Hematopoietic multipotent progenitor cell (in vitro differentiated cells): ENCODE results near the gene GSAP. TPM values are rescaled to one million over a fixed set of nuclear protein-coding genes. Genes with fewer than 3 reads are reported as not detected.
A peak's percentile ranks its signal among the peaks of the same experiment; 100 is the strongest.

Experiments used
- DNase-seq, 3 donors: peaks; one replicate each; pipeline ENCODE4 v3.0.0-alpha.2; 2011 to 2015; ENCODE audit warnings: low read depth in 2 of 3, low spot score in 2 of 3
- total RNA-seq: library from RNA; depleted of rRNA; stranded (reverse); fragments of >200 nt; gene quantifications from one replicate; pipeline ENCODE4 v1.2.3, GENCODE V29; 2012

The GSAP gene
- total RNA-seq, 1 donor: 17.2 TPM

- peak in 1 of 3 donors; percentile 12 for DNase-seq
Observed at GRCh38 chr7:77409739-77410547, 6.2 kb downstream of the GSAP start.

GRCh38 chr7:77409005-77409738 lies 7.0 kb downstream of the GSAP start:
- no peak for DNase-seq

GRCh38 chr7:77407906-77408305 lies 8.2 kb downstream of the GSAP start:
- no peak for DNase-seq

- no peak for DNase-seq
Observed at GRCh38 chr7:77406421-77406820, 9.7 kb downstream of the GSAP start.

DNA sequence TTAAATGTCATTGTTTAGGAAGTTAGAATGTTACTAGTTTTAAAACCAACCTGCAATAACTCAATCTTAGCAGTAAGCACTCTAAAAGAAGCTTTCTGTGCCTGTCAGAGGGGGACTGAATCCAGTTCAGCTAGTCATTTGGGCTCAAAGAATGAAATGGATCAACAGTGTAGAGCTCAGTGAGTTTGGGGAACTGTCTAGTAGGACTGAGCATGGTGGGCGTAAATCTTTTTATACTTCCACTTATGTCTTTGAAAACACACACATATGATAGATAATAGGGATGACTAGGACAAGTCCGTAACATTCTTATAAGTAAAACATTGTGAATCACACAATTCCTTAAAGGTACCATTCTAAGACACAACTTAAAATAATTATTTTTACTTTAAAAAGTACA lies 11.5 kb downstream of the GSAP start:
- no peak for DNase-seq

DNA sequence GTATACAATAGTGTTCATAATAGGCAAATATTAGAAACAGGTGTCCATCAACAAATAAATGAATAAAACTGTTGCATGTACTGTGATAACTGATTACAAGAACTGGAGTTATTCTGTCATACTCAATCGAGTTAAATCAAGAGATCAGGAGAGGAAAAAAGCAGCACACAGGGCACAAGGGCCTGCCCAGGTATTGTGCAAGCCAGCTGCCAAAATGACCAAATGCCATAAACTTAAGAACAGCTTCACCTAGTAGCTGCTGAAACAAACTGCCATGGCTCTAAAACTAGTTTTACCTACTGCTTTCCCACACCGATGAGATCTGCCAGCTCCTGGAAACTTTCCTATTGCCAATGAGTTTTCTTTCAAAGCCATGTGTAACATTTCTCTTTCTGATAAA lies 12.2 kb downstream of the GSAP start:
- DNase-seq: no peak

DNA sequence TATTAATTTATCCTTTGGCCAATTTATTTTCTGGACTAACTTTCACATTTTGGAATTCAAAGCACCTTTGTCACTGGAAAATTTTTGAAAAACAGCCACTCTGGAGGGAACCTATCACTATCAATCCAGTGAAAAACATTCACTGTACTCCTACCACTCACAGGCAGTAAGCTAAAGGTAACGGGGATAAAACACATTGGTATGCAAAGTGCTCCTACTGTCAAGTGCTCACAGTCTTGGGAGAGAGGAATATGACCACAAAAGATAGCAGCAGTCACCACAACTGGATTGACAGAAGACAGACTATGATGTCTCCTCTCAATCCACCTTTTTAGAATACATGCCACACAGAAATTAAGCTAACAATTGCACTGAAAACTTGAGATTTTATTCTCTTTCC lies 13.3 kb downstream of the GSAP start:
- no peak for DNase-seq

DNA sequence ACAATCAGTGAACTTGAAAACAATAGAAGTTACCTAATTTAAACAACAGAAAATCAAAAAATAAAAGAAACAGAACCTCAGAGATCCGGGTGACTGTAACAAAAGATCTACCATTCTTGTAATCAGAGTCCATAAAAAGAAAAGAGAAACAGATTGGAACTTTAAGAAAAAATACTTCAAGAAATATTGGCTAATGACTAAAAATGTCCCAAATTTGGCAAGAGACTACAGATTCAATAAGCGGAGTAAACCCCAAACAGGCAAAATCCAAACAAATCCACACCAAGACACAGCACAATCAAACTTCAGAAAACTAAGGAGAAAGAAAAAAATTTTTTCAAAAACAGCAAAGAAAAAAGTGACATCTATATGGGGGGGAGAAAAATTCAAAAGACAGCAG lies 15.1 kb downstream of the GSAP start:
- no peak for DNase-seq

GRCh38 chr7:77399816-77400215 lies 16.3 kb downstream of the GSAP start:
- no peak for DNase-seq

GRCh38 chr7:77396894-77397547 lies 19.1 kb downstream of the GSAP start:
- DNase-seq: no peak

DNA sequence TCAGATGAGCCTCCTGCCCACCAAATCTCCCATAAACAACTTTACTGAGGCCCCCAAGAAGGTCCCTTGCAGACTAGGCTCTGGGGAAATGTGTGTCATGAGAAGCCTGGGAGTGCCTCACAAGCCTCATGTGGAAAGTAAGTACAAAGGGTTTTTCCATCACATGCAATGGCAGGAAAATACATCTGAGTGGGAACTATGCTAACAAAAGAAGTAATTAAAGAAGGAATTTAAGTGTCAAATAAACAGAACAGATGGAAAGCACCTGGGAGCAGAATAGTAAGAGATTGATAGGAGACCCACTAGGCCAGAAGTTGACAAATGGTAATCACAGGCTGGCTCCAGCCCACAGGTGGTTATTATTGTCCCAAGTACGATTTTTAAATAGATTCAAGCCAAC lies 20.5 kb downstream of the GSAP start:
- DNase-seq: no peak

DNA sequence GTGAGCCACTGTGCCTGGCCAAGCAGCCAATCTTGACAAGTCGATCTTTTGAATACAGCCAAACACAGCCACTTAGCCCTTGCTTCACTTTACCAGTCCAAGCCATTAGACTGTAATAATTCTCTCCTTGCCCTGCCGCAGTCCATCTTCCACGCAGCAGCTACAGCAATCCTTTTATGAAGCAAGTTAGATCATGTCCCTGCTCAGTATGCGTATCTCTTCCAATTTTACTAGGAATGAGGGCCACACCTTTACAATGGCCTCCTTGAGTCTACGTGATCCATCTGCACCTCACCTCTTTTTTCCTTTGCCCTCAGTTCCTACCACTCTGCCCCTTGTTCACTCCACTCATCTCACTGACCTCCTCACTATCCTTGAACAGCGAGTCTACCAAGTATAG lies 22.2 kb downstream of the GSAP start:
- no peak for DNase-seq

GRCh38 chr7:77393261-77393660 lies 22.9 kb downstream of the GSAP start:
- DNase-seq: no peak

- DNase-seq: no peak
Observed at GRCh38 chr7:77391230-77391629, 24.9 kb downstream of the GSAP start.

DNA sequence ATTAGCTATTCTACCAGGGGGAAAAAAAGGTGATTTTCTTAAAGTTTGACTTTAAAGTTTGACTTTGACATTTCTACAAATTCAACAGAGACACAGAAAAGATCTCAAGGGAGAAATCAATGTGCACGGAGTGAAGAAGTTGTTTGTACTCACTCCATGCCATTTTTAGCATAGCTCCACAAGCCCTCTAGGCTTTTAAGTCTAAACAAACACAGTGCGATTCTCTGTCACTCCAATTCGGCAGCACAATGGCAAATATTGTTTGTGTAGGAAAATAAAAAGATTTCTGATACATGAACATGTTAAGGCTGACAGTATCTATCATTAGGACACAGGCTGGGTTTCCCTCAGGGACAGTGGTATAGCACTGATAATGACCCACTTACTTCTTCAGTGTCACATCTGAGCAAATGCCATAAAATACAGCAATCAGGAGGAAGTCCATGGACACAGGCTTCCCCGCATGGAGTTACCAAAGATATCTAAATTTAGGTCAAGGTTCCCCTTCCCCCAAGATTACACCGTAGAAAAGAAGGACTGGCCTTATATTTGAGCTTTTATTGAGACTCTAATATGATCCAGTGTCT lies 28.0 kb downstream of the GSAP start:
- no peak for DNase-seq

DNA sequence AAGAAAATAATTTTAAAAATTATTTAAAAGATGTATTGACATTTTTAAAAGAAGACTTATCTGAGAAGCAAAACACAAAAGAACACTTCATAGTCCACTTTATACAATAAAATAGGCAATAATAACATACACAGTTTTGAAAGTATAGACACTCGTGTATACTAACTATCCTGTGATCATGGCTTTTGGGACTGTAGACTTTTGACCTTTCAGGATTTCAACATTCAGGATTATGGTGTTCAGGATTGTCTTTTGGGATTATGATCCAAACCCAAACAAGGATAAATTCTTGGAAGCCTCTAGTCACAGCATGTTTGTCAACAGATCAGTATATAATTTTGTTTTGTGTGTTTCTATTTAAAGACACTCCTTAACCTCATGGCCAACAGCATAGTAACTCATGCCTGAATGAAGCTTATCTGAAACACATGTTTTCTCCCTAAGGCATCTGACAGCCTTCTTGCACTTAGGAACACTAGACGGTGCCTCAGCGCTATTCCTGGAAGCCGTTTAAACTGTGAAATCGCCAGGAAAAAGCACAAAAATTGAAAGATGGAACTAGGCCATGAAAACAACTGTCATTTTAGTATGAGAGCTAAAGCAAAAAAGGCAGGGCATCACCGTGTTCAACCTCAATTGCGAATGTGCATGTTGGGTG lies 29.9 kb downstream of the GSAP start:
- no peak for DNase-seq

DNA sequence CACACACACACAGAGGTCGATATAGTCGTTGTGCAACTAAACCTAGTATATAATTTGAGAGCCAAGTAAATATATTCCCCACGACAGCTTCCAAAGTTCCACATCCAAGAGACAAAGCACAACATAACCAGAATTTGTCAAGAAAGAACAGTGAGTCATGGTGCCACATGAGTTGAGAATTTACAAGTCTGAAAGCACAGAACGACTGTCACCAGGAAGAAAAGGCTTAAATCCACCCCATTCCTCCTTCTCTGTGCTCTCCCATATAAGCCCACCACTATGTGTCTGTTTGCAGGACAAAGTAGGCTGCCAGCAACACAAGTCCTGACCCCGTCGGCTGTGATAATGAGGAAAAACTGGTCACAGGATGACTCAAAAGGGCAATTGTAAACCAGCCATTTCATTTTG lies 32.8 kb downstream of the GSAP start:
- DNase-seq: no peak

GRCh38 chr7:77382532-77382931 lies 33.6 kb downstream of the GSAP start:
- no peak for DNase-seq

GRCh38 chr7:77378584-77378983 lies 37.6 kb downstream of the GSAP start:
- no peak for DNase-seq

DNA sequence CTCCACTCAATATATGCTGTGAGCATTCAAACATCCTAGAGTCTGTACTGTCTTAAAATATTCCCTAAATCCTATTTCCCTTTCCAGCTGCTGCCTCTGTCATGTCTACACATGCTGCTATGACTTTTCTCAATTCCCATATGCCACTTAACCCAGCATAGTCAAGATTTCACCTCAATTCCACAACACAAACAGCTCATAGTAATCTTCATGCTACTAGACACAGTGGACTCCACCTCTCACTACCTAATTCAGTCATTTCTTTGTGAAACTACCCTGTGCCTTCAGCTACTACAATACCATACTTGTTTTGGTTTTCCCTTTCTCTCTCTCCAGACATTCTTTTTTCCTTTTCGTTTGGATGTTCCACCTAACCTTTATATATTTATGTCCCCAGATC lies 45.5 kb downstream of the GSAP start:
- DNase-seq: no peak

DNA sequence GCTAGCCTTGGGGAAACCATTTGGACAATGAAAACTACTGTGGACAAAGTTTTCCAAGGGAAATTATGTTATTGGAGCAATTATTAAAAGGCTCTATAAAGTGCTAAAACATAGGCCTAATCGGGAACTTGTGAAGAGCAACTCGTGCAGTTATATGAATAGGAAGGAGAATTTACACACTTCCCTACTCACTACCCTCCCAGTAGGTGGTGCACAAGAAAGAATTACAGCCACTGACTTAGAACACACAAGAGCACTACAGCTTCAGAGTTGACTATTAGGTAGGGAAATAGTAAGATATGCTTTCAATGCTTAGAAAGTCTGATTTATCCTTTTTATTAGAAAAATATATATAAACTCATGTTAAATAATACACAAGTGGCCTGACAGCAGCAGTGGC lies 47.2 kb downstream of the GSAP start:
- peak in 2 of 3 donors; percentile 18 to 29 for DNase-seq
